Posterior cingulate gyrus (tissue), 11 donors: ENCODE data around the gene DPY19L3.
"Not testable (repeated sequence)": the region's sequence is repeated elsewhere in the genome, so short reads cannot be mapped to it uniquely, and the experiment has no call there.

Source experiments
- DNase-seq, 10 donors: peaks; one replicate each; pipeline versions ENCODE4 v3.0.0 to v3.0.0-alpha.2; 2020 to 2021; ENCODE audit warnings: mixed read lengths in 3 of 10
- intact Hi-C: fragments of 100-400 bp; cut with DNase I; formaldehyde crosslinking; loops from one replicate; pipeline ENCODE4 v1.15.1; 2023

The DPY19L3 gene

GRCh38 chr19:32405431-32406160 is at the start of gene DPY19L3:
Gene DPY19L3 (plus strand): TSS chr19:32405770. CDS start chr19:32408254, 2,484 bp downstream.
- intact Hi-C loops, result loop anchor here (2.0 to 10.0 kb wide), 2 partner anchors 61 to 169 kb away; partner anchors contain the start of gene ZNF507
- peak; percentile 95 to 99 (median 97) for DNase-seq

- intact Hi-C loops, result no loop called here
- DNase-seq, result no peak
Observed at GRCh38 chr19:32357720-32358119, 47.9 kb upstream of the DPY19L3 start.

GRCh38 chr19:32358321-32358720 is 47.2 kb upstream of the DPY19L3 start:
- intact Hi-C loops, result no loop called here
- no peak for DNase-seq

GRCh38 chr19:32359581-32359980 is 46.0 kb upstream of the DPY19L3 start:
- no peak for DNase-seq
- intact Hi-C loops, result no loop called here

- DNase-seq, result no peak
- intact Hi-C loops, result no loop called here
Observed at GRCh38 chr19:32361574-32362317, 43.8 kb upstream of the DPY19L3 start.

- no peak for DNase-seq
- intact Hi-C loops, result no loop called here
Observed at GRCh38 chr19:32362318-32362691, 43.3 kb upstream of the DPY19L3 start.

GRCh38 chr19:32363175-32363574 is 42.4 kb upstream of the DPY19L3 start:
- intact Hi-C loops, result no loop called here
- no peak for DNase-seq

GRCh38 chr19:32363632-32364031 is 41.9 kb upstream of the DPY19L3 start:
- intact Hi-C loops, result no loop called here
- DNase-seq, result peak in 3 of 10 donors; percentile 3 to 56 (median 25)

- DNase-seq, result no peak
- intact Hi-C loops, result no loop called here
Observed at GRCh38 chr19:32364040-32364439, 41.5 kb upstream of the DPY19L3 start.

GRCh38 chr19:32367063-32367462 is 38.5 kb upstream of the DPY19L3 start:
- intact Hi-C loops, result no loop called here
- DNase-seq, result no peak

GRCh38 chr19:32367948-32368536 is 37.5 kb upstream of the DPY19L3 start:
- intact Hi-C loops, result no loop called here
- no peak for DNase-seq

GRCh38 chr19:32368787-32369186 is 36.8 kb upstream of the DPY19L3 start:
- intact Hi-C loops, result no loop called here
- no peak for DNase-seq

- no peak for DNase-seq
- intact Hi-C loops, result no loop called here
Observed at GRCh38 chr19:32372726-32373517, 32.6 kb upstream of the DPY19L3 start.

- peak in 1 of 10 donors; percentile 23 for DNase-seq
- intact Hi-C loops, result no loop called here
Observed at GRCh38 chr19:32373585-32374295, 31.8 kb upstream of the DPY19L3 start.

GRCh38 chr19:32374362-32374761 is 31.2 kb upstream of the DPY19L3 start:
- DNase-seq, intact Hi-C loops: not testable (repeated sequence)

GRCh38 chr19:32377088-32377487 is 28.5 kb upstream of the DPY19L3 start:
- intact Hi-C loops, result loop anchor here (5.0 kb wide), 1 partner anchor 40 kb away; no protein-coding TSS in a partner anchor
- DNase-seq, result peak in 4 of 10 donors; percentile 6 to 89 (median 38)

GRCh38 chr19:32380269-32380668 is 25.3 kb upstream of the DPY19L3 start:
- DNase-seq, result no peak
- intact Hi-C loops, result no loop called here

- no peak for DNase-seq
- intact Hi-C loops, result no loop called here
Observed at GRCh38 chr19:32387701-32388392, 17.7 kb upstream of the DPY19L3 start.

- no peak for DNase-seq
- intact Hi-C loops, result no loop called here
Observed at GRCh38 chr19:32388393-32388855, 17.1 kb upstream of the DPY19L3 start.
